ENCODE results near the gene MYEOV. TPM values are rescaled to one million over a fixed set of nuclear protein-coding genes. Genes with fewer than 3 reads are reported as not detected.

MYEOV gene
- polyA plus RNA-seq, 3 donors: 0.03 TPM; not detected in 2

DNA sequence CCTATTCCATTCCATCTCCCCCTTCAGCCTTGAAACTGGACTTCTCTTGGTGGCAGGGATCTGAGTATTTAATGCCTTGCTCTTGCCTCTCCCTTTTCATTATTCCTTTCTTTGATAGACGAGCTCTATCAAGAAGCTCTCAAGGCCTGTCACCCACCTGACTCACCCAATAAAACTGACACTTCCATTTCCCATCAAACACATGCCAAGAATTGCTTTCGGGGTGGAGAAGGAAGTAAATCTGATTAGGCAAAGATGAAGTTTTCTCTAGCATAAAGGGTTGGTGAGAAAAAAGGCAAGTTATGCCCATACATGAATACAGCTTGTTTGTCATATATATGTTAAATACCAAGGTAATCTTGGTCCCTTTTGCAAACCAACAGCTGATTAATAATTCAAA, 34.9 kb upstream of the MYEOV start:
- H3K4me2 ChIP-seq (replicated peaks; ENCODE audit: extremely low read depth, low read length, poor library complexity, severe bottlenecking): no peak overlapping the region
- H2AFZ ChIP-seq (ENCODE audit: insufficient read depth, low read depth, low read length, poor library complexity, severe bottlenecking): no peak overlapping the region
- no peaks in the 10 kb centered on the region for H3K9me3 ChIP-seq (replicated peaks in 1 of 2; ENCODE audit: control insufficient read depth in 1 of 2, insufficient read depth in 1 of 2, low read length in 2 of 2)
- Mint-ChIP-seq H3K36me3 (no peaks in the 10 kb centered on the region), H3K9me3 (peaks cover 10 to 17% (median 12%) of the 10 kb centered on the region in 7 donors), H3K4me3 (no peak overlapping the region), H3K27ac (no peak overlapping the region), H3K4me1 (no peaks in the 10 kb centered on the region), H3K27me3 (ENCODE audit: low read depth in 3 of 3) (peaks cover 9 to 19% (median 13%) of the 10 kb centered on the region in 3 donors)
- H3K4me1 ChIP-seq (ENCODE audit: control insufficient read depth in 1 of 2, insufficient read depth in 2 of 2, low read length in 2 of 2): no peaks in the 10 kb centered on the region
- H3K79me2 ChIP-seq (ENCODE audit: insufficient read depth, low read length): no peaks in the 10 kb centered on the region
- no peaks in the 10 kb centered on the region for H3K36me3 ChIP-seq (replicated peaks in 1 of 2; ENCODE audit: control insufficient read depth in 1 of 2, insufficient read depth in 2 of 2, low read length in 2 of 2)
- H3K4me3 ChIP-seq (replicated peaks in 1 of 3; ENCODE audit: low read depth in 2 of 3, low read length in 3 of 3): no peak overlapping the region
- H3K27me3 ChIP-seq (ENCODE audit: control insufficient read depth in 2 of 2, insufficient read depth in 2 of 2, low read length in 2 of 2): no peaks in the 10 kb centered on the region
- H4K20me1 ChIP-seq (ENCODE audit: insufficient read depth, low read length): no peaks in the 10 kb centered on the region
- no peak for DNase-seq
- no peak for TF ChIP-seq CTCF (IDR thresholded peaks at IDR 0.05)
- no CpG with 5 or more reads among the region's 2 CpGs for WGBS (ENCODE audit: insufficient coverage)
- no peak overlapping the region for H3K27ac ChIP-seq (ENCODE audit: low read depth in 1 of 2, low read length in 2 of 2)
- intact Hi-C loops (cut with micrococcal nuclease): no loop called here
- H3K9ac ChIP-seq (ENCODE audit: insufficient read depth, low read length, poor library complexity, severe bottlenecking): no peak overlapping the region

DNA sequence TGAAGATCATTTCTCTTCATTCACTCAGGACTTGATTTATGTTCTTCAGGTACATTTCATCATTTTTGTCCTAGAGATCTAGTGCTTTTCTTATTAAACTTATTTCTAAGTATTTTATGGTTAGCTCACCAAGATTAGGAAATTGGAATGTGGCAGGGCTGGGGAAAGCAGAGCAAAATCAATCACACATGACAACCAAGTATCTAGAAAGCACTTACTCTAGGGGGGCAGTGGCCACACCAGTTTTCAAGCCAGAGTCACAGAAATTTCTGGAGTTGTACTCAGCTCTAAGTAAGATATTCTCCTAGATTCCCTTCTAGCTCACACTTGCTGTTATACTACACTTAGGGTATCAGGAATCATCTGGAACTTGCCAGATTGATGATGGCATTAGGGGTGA, 33.3 kb upstream of the MYEOV start:
- TF ChIP-seq CTCF (IDR thresholded peaks at IDR 0.05): no peak
- no peaks in the 10 kb centered on the region for H3K27me3 ChIP-seq (ENCODE audit: control insufficient read depth in 2 of 2, insufficient read depth in 2 of 2, low read length in 2 of 2)
- no peaks in the 10 kb centered on the region for H3K4me1 Mint-ChIP-seq
- H3K9me3 Mint-ChIP-seq: peaks cover 7 to 14% (median 8%) of the 10 kb centered on the region in 7 donors
- H3K4me3 Mint-ChIP-seq: no peak overlapping the region
- no peak overlapping the region for H3K9ac ChIP-seq (ENCODE audit: insufficient read depth, low read length, poor library complexity, severe bottlenecking)
- no peaks in the 10 kb centered on the region for H3K79me2 ChIP-seq (ENCODE audit: insufficient read depth, low read length)
- H2AFZ ChIP-seq (ENCODE audit: insufficient read depth, low read depth, low read length, poor library complexity, severe bottlenecking): no peak overlapping the region
- no peak overlapping the region for H3K27ac ChIP-seq (ENCODE audit: low read depth in 1 of 2, low read length in 2 of 2)
- H3K27ac Mint-ChIP-seq: no peak overlapping the region
- DNase-seq: no peak
- H4K20me1 ChIP-seq (ENCODE audit: insufficient read depth, low read length): no peaks in the 10 kb centered on the region
- intact Hi-C loops (cut with micrococcal nuclease): no loop called here
- no peaks in the 10 kb centered on the region for H3K36me3 ChIP-seq (replicated peaks in 1 of 2; ENCODE audit: control insufficient read depth in 1 of 2, insufficient read depth in 2 of 2, low read length in 2 of 2)
- H3K4me3 ChIP-seq (replicated peaks in 1 of 3; ENCODE audit: low read depth in 2 of 3, low read length in 3 of 3): no peak overlapping the region
- H3K4me2 ChIP-seq (replicated peaks; ENCODE audit: extremely low read depth, low read length, poor library complexity, severe bottlenecking): no peak overlapping the region
- H3K36me3 Mint-ChIP-seq: no peaks in the 10 kb centered on the region
- no peaks in the 10 kb centered on the region for H3K9me3 ChIP-seq (replicated peaks in 1 of 2; ENCODE audit: control insufficient read depth in 1 of 2, insufficient read depth in 1 of 2, low read length in 2 of 2)
- H3K27me3 Mint-ChIP-seq (ENCODE audit: low read depth in 3 of 3): peaks cover 3 to 17% (median 5%) of the 10 kb centered on the region in 3 donors
- no peaks in the 10 kb centered on the region for H3K4me1 ChIP-seq (ENCODE audit: control insufficient read depth in 1 of 2, insufficient read depth in 2 of 2, low read length in 2 of 2)
